K562 (cell line): ENCODE data around the gene CCDC141. TPM values are rescaled to one million over a fixed set of nuclear protein-coding genes. Genes with fewer than 3 reads are reported as not detected.

Experiments
- ATAC-seq: fragments of 200-7000 bp; cut with Tn5 transposase; 3 replicates; pipeline ENCODE4 v1.9.1; 2020; ENCODE audit warnings: moderate library complexity
- BruUV-seq: library from RNA; stranded (reverse); fragments of 400-500 nt; replicated peaks from 2 replicates; lab custom pipeline; 2021; lab: Mats Ljungman, UMichigan
- CTCF ChIA-PET: fragments of 300-600 bp; formaldehyde crosslinking; extraction: SDS; loops from one replicate; lab custom pipeline; 2021; ENCODE audit warnings: low intra/inter-chr PET ratio; lab: Yijun Ruan, JAX
- POLR2A ChIA-PET: fragments of 300-600, 350-650 bp; sonication (Branson Sonifier 250); formaldehyde crosslinking; extraction: SDS; loops from one replicate; lab custom pipeline; 2021; ENCODE audit warnings: antibody characterized with exemption, inconsistent platforms; lab: Yijun Ruan, JAX
- DNase-seq, 4 experiments: peaks; one replicate each; pipeline versions ENCODE4 v3.0.0 to v3.0.0-alpha.2; 2011 to 2018; ENCODE audit warnings: low spot score in 3 of 4, mixed read lengths in 3 of 4; ENCODE audit errors: extremely low read depth in 1 of 4
- FAIRE-seq: peaks from 2 replicates; lab custom pipeline; 2011; peaks lifted over from hg19 to GRCh38; lab: Jason Lieb, UNC
- H2AFZ ChIP-seq: 2 replicates; pipeline ENCODE4 v1.6.0; 2011; ENCODE audit warnings: low read depth, low read length, control low read depth, inconsistent platforms
- H3K27ac ChIP-seq: fragments of 200-600 bp; 3 replicates; pipeline ENCODE4 v1.8.0; 2011; ENCODE audit warnings: low read depth, mild to moderate bottlenecking, control low read depth, inconsistent platforms, low read length, moderate library complexity, mixed read lengths; ENCODE audit errors: extremely low read depth
- H3K27me3 ChIP-seq, 2 experiments: fragments of 300-600 bp in 1 of 2; 2 replicates in 1 of 2; 3 replicates in 1 of 2; pipeline versions ENCODE4 v1.6.0 to v1.8.0; 2011; ENCODE audit warnings: inconsistent platforms in 2 of 2, low read length in 2 of 2, mild to moderate bottlenecking in 1 of 2, mixed read lengths in 1 of 2, moderate library complexity in 1 of 2; ENCODE audit not compliant: control insufficient read depth in 2 of 2, insufficient read depth in 2 of 2
- H3K36me3 ChIP-seq: fragments of 300-600 bp; 3 replicates; pipeline ENCODE4 v1.8.0; 2011; ENCODE audit warnings: mild to moderate bottlenecking, low read length, inconsistent platforms; ENCODE audit not compliant: control insufficient read depth, insufficient read depth
- H3K4me1 ChIP-seq, 2 experiments: fragments of 200-600 bp in 1 of 2; replicated peaks in 1 of 2; 2 replicates in 1 of 2; 3 replicates in 1 of 2; pipeline versions ENCODE4 v1.5.1 to v1.8.0; 2011; ENCODE audit warnings: inconsistent platforms in 2 of 2, low read length in 2 of 2, mild to moderate bottlenecking in 1 of 2, mixed read lengths in 1 of 2, moderate library complexity in 1 of 2; ENCODE audit not compliant: control insufficient read depth in 2 of 2, insufficient read depth in 2 of 2
- H3K4me2 ChIP-seq: 2 replicates; pipeline ENCODE4 v1.6.1; 2011; ENCODE audit warnings: low read length, control low read depth, inconsistent platforms, mixed read lengths; ENCODE audit not compliant: insufficient read depth
- H3K4me3 ChIP-seq: fragments of 200-600 bp; sonication (generic), shearing (Covaris generic); 2 replicates; pipeline ENCODE4 v1.5.1; 2016; ENCODE audit warnings: control low read depth, inconsistent platforms
- H3K79me2 ChIP-seq: fragments of 200-600 bp; 3 replicates; pipeline ENCODE4 v1.8.0; 2011; ENCODE audit warnings: low read length, inconsistent platforms; ENCODE audit not compliant: control insufficient read depth, insufficient read depth
- H3K9ac ChIP-seq, 2 experiments: 2 replicates each; pipeline versions ENCODE4 v1.6.0 to v1.6.1; 2011; ENCODE audit warnings: low read depth in 2 of 2, low read length in 2 of 2, control low read depth in 1 of 2, inconsistent platforms in 1 of 2, mild to moderate bottlenecking in 1 of 2, mixed read lengths in 1 of 2; ENCODE audit not compliant: insufficient read depth in 1 of 2
- H3K9me1 ChIP-seq: one replicate; pipeline ENCODE4 v1.6.0; 2011; ENCODE audit warnings: inconsistent platforms, mild to moderate bottlenecking, low read length, moderate library complexity; ENCODE audit not compliant: control insufficient read depth, insufficient read depth
- H3K9me3 ChIP-seq: replicated peaks from 2 replicates; pipeline ENCODE4 v1.5.1; 2011; ENCODE audit warnings: low read depth, low read length, inconsistent platforms; ENCODE audit not compliant: control insufficient read depth, insufficient read depth
- H4K20me1 ChIP-seq: replicated peaks from 2 replicates; pipeline ENCODE4 v1.6.1; 2011; ENCODE audit warnings: low read length, inconsistent platforms, mixed read lengths; ENCODE audit not compliant: control insufficient read depth, insufficient read depth
- CREB1 ChIP-seq, 2 experiments: sonication (generic) in 1 of 2; formaldehyde crosslinking in 1 of 2; IDR thresholded peaks; 2 replicates each; pipeline versions ENCODE4 v1.6.1 to v1.8.0; 2012 to 2022; ENCODE audit warnings: inconsistent platforms in 1 of 2, mild to moderate bottlenecking in 1 of 2, missing genetic modification reagents in 1 of 2, moderate library complexity in 1 of 2
- E2F3 ChIP-seq: fragments of 250-450 bp; sonication (Bioruptor Pico); IDR thresholded peaks from 2 replicates; pipeline ENCODE4 v1.4.0; 2020; ENCODE audit warnings: mild to moderate bottlenecking
- GTF2F1 ChIP-seq: IDR thresholded peaks from 2 replicates; pipeline ENCODE4 v1.6.1; 2011; ENCODE audit warnings: low read depth, low read length, improper control_type of control experiment
- NFYB ChIP-seq: IDR thresholded peaks from 2 replicates; pipeline ENCODE4 v1.6.1; 2011; ENCODE audit warnings: mild to moderate bottlenecking, moderate library complexity; ENCODE audit not compliant: insufficient read length; ENCODE audit errors: extremely low read depth
- NR2C2 ChIP-seq, 2 experiments: fragments of 200-800 bp in 1 of 2; sonication (Bioruptor generic) in 1 of 2; sonication (generic) in 1 of 2; formaldehyde crosslinking in 1 of 2; IDR thresholded peaks; 2 replicates each; pipeline versions ENCODE4 v1.6.1 to v1.8.0; 2016 to 2022; ENCODE audit warnings: mild to moderate bottlenecking in 1 of 2, missing compliant biosample characterization in 1 of 2, missing genetic modification characterization in 1 of 2, missing genetic modification reagents in 1 of 2
- RAD21 ChIP-seq, 2 experiments: fragments of 250-450 bp in 1 of 2; fragments of 450-650 bp in 1 of 2; sonication (Bioruptor Pico) in 1 of 2; formaldehyde crosslinking in 1 of 2; IDR thresholded peaks in 1 of 2; conservative IDR thresholded peaks in 1 of 2; 2 replicates each; pipeline versions ENCODE4 v1.4.0 to v1.8.0; 2020 to 2022; ENCODE audit warnings: mild to moderate bottlenecking in 2 of 2, moderate library complexity in 1 of 2
- ZNF766 ChIP-seq: fragments of 200-800 bp; sonication (Bioruptor generic); conservative IDR thresholded peaks from 2 replicates; pipeline ENCODE4 v1.6.1; 2016; ENCODE audit warnings: missing genetic modification characterization, missing compliant biosample characterization
- WGBS: fragments of 100-300 bp; shearing (Covaris generic); methylation state at CpG from one replicate; pipeline ENCODE4 v1.1.6; 2016; ENCODE audit warnings: low coverage, mixed read lengths; ENCODE audit not compliant: insufficient coverage; ENCODE audit errors: missing lambda C conversion rate; 5-methylcytosine and 5-hydroxymethylcytosine counted together
- in situ Hi-C: fragments of 300-500 bp; cut with MboI; formaldehyde crosslinking; loops from 4 replicates; pipeline ENCODE4 v1.15.0; 2018; ENCODE audit warnings: inconsistent platforms, mixed read lengths
- intact Hi-C: fragments of 100-400 bp; cut with micrococcal nuclease; formaldehyde crosslinking; loops from 2 replicates; pipeline ENCODE4 v1.14.2; 2022
- polyA plus RNA-seq, 8 experiments: library from polyadenylated mRNA; depleted of rRNA in 4 of 8; stranded (reverse) in 5 of 8; unstranded in 3 of 8; fragments of >200 nt; fragmentation: Nextera tagmentation in 2 of 8; fragmentation: Illumina TruSeq in 1 of 8; extraction: Ambion mirVana in 2 of 8; extraction: Trizol in 1 of 8; gene quantifications; 2 replicates each; pipeline versions ENCODE4 v1.2.1 to v1.2.3, GENCODE V29; 2011 to 2014; ENCODE audit warnings: inconsistent platforms in 1 of 8, missing spikeins in 1 of 8
- total RNA-seq, 7 experiments: library from RNA; depleted of rRNA in 6 of 7; stranded (reverse); fragments of >200 nt in 6 of 7; fragmentation: Illumina TruSeq in 2 of 7; extraction: Trizol in 2 of 7; gene quantifications; 2 replicates each; pipeline versions ENCODE4 v1.2.1 to v1.2.3, GENCODE V29; 2011 to 2021; ENCODE audit warnings: low replicate concordance in 1 of 7
- TF ChIP-seq, protein P1 (sequence below), 3 experiments: IDR thresholded peaks in 2 of 3; conservative IDR thresholded peaks in 1 of 3; 2 replicates each; pipeline ENCODE4 v1.5.1; 2011 to 2012; ENCODE audit warnings: low read length in 3 of 3, mild to moderate bottlenecking in 3 of 3, control low read depth in 2 of 3, improper control_type of control experiment in 1 of 3, inconsistent platforms in 1 of 3, low read depth in 1 of 3, mixed read lengths in 1 of 3, moderate library complexity in 1 of 3; ENCODE audit not compliant: insufficient read depth in 2 of 3
- TF ChIP-seq, protein P2 (sequence below): fragments of 450-650 bp; conservative IDR thresholded peaks from 2 replicates; pipeline ENCODE4 v1.6.1; 2016; ENCODE audit warnings: missing genetic modification characterization, low read depth, mild to moderate bottlenecking, control low read depth, missing compliant biosample characterization

CCDC141 gene
- total and polyA plus RNA-seq, 9 of the 15 experiments (the other 6 are each of a cell fraction or from before 2014, with no cell fraction given) = 0.09 TPM; not detected in 8

DNA sequence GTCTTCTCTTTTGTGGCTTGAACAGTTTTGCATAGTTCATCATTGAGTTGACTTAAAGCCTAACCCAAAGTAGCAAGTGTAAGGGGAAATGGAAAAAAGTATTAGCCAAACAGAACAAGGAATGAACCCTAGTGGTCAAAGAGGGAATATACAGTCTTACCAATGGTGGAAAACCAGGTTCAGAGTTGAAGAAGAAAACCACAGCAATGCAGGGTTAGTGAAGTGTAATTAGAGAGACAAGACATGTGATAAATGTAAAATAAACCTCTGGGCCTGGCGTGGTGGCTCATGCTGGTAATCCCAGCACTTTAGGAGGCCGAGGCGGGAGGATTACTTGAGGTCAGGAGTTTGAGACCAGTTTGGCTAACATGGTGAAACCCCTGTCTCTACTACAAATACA lies 245.1 kb downstream of the CCDC141 start:
- BruUV-seq = no TSS peak
- Histone ChIP-seq H3K4me3 (no peak overlapping the region), H2AFZ (0 out of 2 replicates have a peak overlapping the region, but pooled peaks have one; percentile 2), H3K27ac (no peak overlapping the region), H3K9me1 (no peaks in the 10 kb centered on the region), H3K4me1 (no peaks in the 10 kb centered on the region; a peak in 1 of 5 replicates), H4K20me1 (no peaks in the 10 kb centered on the region), H3K36me3 (no peaks in the 10 kb centered on the region), H3K4me2 (no peak overlapping the region; the same call in 1 of the 2 replicates), H3K9me3 (no peaks in the 10 kb centered on the region), H3K27me3 (peaks cover 0 to 3% of the 10 kb centered on the region in 2 experiments; a peak in 2 of 5 replicates), H3K9ac (no peak overlapping the region), H3K79me2 (no peaks in the 10 kb centered on the region)
- ChIA-PET POLR2A (no interaction called here), CTCF (no interaction called here)
- ATAC-seq = peak; percentile 87
- intact Hi-C loops = no loop called here
- peak; percentile 35 to 58 (median 39) for DNase-seq
- TF ChIP-seq GTF2F1 (no peak), ZNF766 (CRISPR knock-in tag) (0 out of 2 replicates have a peak, but pooled peaks have one; percentile 39), NR2C2 (CRISPR knock-in tag; IDR thresholded peaks at IDR 0.05) (no peak), NR2C2 (tag; IDR thresholded peaks at IDR 0.05) (peak; percentile 31; the same call in 1 of the 2 replicates), CREB1 (IDR thresholded peaks at IDR 0.05) (no peak), CREB1 (CRISPR knock-in tag; IDR thresholded peaks at IDR 0.05) (no peak), E2F3 (CRISPR knock-in tag) (no peak), RAD21 (CRISPR knock-in tag; conservative IDR thresholded peaks at IDR 0.05 in 1 of 2, IDR thresholded peaks at IDR 0.05 in 1 of 2) (peak in 1 of 2 experiments; percentile 19; a peak in 1 of 4 replicates), NFYB (no peak)
- TF ChIP-seq, protein P1, sequence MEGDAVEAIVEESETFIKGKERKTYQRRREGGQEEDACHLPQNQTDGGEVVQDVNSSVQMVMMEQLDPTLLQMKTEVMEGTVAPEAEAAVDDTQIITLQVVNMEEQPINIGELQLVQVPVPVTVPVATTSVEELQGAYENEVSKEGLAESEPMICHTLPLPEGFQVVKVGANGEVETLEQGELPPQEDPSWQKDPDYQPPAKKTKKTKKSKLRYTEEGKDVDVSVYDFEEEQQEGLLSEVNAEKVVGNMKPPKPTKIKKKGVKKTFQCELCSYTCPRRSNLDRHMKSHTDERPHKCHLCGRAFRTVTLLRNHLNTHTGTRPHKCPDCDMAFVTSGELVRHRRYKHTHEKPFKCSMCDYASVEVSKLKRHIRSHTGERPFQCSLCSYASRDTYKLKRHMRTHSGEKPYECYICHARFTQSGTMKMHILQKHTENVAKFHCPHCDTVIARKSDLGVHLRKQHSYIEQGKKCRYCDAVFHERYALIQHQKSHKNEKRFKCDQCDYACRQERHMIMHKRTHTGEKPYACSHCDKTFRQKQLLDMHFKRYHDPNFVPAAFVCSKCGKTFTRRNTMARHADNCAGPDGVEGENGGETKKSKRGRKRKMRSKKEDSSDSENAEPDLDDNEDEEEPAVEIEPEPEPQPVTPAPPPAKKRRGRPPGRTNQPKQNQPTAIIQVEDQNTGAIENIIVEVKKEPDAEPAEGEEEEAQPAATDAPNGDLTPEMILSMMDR (IDR thresholded peaks at IDR 0.05 in 2 of 3, conservative IDR thresholded peaks at IDR 0.05 in 1 of 3; ENCODE audit: insufficient read depth in 2 of 3, low read depth in 1 of 3, low read length in 3 of 3) = peak; percentile 28 to 70 (median 58); a peak in 5 of 6 replicates
- TF ChIP-seq, protein P2, sequence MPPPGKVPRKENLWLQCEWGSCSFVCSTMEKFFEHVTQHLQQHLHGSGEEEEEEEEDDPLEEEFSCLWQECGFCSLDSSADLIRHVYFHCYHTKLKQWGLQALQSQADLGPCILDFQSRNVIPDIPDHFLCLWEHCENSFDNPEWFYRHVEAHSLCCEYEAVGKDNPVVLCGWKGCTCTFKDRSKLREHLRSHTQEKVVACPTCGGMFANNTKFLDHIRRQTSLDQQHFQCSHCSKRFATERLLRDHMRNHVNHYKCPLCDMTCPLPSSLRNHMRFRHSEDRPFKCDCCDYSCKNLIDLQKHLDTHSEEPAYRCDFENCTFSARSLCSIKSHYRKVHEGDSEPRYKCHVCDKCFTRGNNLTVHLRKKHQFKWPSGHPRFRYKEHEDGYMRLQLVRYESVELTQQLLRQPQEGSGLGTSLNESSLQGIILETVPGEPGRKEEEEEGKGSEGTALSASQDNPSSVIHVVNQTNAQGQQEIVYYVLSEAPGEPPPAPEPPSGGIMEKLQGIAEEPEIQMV (tag) = no peak
- WGBS = 2% methylated on average over 3 of the region's 3 CpGs
- in situ Hi-C loops = no loop called here
- FAIRE-seq = peak; percentile 64
